GM10266 (cell line): Measurements from ENCODE around the gene WNT7B.

ENCODE experiments used
- DNase-seq: peaks from one replicate; pipeline ENCODE4 v3.0.0; 2012; ENCODE audit errors: extremely low spot score
- CTCF ChIP-seq: IDR thresholded peaks from 2 replicates; pipeline ENCODE4 v1.5.1; 2012; ENCODE audit warnings: mild to moderate bottlenecking, low read depth; ENCODE audit not compliant: control insufficient read depth, insufficient read depth; ENCODE audit errors: missing control alignments

Gene WNT7B

DNA sequence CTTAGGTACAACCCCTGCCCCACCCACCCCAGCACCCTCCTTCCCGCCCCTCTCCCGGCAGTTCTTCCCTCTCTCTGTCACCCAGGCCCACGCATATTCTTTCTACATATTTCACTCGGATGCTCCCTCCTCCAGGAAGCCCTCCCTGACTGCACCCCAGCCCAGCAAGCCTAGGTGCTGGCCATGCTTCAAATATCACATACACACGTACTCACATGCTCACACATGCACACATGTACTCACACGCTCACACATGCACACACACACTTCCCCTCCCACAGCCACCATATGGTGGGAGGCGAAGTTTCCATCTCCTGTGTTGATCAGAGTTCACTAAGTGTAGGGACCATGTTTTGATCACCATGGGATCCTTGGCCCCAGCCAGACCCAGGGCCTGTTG, 90.4 kb downstream of the WNT7B start:
- TF ChIP-seq CTCF, result no peak
- no peak for DNase-seq

- DNase-seq, result no peak
- TF ChIP-seq CTCF, result no peak
These were observed 91.0 kb downstream of the WNT7B start for GRCh38 chr22:45885941-45886395.

- no peak for TF ChIP-seq CTCF
- DNase-seq, result no peak
These were observed 91.7 kb downstream of the WNT7B start for GRCh38 chr22:45885171-45885840.

DNA sequence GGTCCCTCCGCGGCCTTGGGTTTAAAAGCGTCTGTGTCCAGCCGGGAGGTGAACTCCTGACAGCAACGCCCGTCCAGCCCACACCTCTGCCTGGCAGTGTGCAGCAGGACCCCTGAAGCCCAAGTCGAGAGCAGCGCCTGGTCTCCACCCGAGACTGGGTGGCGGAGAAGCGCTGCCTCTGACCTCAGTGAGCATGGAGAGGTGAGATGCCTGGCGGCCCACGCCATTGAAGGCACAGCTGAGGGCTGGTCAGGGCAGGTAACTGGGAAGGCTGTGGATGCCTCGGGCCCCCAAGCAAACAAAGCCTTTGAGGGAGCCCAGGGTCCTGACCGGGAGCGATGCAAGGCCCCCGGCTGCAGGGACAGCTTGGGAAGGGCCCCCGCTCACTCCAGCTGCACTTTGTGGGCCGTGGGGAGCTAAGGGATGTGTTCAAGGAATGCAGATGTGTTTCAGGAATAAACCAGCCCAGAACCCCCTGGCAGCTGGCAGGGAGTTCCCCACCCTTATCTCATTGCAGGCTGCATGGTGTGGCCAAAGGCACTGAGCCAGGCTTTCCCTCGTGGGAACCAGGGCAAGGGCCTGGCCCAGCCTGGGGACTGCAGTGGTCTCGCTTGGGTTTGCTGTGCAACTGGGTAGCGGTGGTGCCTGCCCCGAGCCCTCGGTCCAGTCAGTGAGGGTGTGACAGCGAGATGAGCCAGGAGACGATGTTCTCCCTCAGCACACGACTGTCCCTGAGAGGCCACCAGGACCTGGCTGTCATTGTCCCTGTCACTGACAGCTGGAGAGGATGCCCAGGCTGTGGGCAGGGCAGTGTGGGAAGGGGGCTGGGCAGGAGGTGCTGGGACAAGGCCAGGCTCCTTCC, 92.5 kb downstream of the WNT7B start:
- DNase-seq, result no peak

GRCh38 chr22:45883811-45884170, 93.2 kb downstream of the WNT7B start:
- no peak for DNase-seq
- TF ChIP-seq CTCF, result no peak

More for the DNA sequence above, 92.5 kb downstream of the WNT7B start:
- TF ChIP-seq CTCF, result no peak

DNA sequence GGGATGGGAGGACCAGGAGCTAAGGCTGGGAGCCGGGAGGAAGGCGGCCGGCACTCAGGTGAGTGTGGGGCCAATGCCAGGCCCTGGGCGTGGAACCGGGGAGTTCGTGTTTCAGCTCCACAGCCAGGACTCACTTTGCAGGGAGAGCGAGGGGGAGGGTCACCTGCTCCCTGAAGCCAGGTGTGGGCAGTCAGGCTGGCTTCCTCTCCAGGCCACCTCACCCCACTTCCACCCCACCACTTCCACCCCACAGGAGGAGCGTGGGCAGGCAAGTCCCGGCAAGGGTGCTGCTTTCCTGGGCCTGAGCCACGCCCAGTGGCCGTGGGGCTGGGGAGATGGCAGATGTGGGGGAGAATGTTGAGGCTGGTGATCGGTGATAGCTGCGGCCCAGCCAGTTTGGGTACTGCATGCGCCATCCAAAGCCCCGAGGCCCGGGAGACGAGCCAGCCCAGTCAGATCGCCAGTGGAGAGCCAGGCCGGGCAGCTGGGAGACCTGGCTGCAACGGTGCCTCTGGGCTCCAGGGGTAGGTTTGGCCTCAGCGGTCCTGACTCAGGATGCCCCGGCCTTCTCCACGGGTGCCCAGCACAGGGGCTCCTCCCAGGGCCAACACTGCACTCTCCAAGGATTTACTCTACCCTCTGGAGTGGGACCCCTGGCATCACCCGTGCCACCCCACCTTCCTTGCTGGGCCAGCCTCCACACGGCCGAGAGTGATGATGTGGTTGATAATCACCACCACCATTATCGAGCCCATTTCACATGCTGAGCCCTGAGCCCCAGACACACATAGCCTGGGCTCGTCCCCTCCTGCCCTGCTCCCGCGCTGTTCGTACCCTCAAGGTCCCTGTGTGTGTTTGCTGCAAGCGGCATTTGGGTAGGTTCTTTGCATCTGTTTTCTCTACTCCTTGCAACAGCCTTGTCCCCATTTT, 93.8 kb downstream of the WNT7B start:
- no peak for DNase-seq
- no peak for TF ChIP-seq CTCF
